Suppressor macrophage treated with lipopolysaccharide for 1 hour (primary cell): Measurements from ENCODE around the gene GNS.
"Not testable (repeated sequence)": the region's sequence is repeated elsewhere in the genome, so short reads cannot be mapped to it uniquely, and the experiment has no call there.

Experiments used
- DNase-seq, 3 donors: peaks; one replicate each; pipeline ENCODE4 v3.0.0-alpha.2; 2020 to 2022

Gene GNS

DNA sequence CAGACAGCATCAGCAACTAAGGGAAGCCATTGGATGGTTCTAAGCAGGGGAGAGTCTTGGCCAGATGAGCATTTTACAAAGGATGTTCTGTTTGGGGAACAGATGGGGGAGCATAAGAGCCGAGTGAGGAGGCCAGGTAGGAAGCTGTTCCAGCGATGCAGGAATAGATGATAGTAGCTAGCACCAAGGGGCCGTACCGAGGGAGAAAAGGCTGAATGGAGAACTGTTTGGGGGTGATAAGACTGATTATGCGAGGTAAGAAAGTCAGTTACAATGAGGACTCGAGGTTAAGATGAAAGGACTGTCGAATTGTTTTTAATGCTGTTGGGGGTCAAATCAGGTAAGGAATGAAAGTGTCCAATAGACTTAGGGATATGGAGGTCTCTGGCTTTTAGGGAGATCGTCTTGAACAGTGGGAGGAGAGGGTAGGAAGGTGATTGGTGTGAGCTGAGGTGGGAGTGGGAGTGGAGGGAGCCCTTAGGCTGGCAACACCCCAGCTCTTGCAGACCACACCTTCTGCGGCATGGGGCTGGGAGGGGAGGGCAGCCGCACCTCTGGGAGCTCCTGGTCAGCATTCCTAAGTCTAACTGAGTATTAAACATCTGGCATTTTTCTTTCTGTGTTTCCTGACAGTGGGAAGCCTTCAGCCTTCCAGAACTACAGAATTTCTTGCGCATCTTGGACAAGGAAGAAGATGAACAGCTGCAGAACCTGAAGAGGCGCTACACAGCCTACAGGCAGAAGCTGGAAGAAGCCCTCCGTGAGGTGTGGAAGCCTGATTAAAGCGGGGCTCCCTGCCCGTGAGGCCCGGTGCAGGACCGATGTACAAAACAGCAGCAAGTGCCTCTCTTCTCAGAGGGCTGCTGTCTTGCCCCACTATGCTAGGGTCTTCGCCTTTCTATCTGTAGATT, 64.8 kb downstream of the GNS start:
- DNase-seq: no peak

- no peak for DNase-seq
Measured at GRCh38 chr12:64691795-64692583, 67.2 kb downstream of the GNS start.

GRCh38 chr12:64691227-64691794, 67.9 kb downstream of the GNS start:
- DNase-seq: no peak

DNA sequence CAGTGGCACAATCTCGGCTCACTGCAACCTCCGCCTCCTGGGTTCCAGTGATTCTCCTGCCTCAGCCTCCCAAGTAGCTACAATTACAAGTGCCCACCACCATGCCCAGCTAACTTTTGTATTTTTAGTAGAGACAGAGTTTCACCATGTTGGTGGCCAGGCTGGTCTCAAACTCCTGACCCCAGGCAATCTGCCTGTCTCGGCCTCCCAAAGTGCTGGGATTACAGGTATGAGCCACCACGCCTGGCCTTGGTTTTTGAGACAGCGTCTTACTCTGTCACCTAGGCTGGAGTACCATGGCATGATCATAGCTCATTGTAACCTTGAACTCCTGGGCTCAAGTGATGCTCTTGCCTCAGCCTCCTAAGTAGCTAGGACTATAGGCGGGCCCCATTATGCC, 69.0 kb downstream of the GNS start:
- DNase-seq: not testable (repeated sequence)

- DNase-seq: no peak
Measured at GRCh38 chr12:64688715-64689114, 70.5 kb downstream of the GNS start.

- no peak for DNase-seq
Measured at GRCh38 chr12:64688219-64688618, 71.0 kb downstream of the GNS start.

GRCh38 chr12:64687816-64688215, 71.4 kb downstream of the GNS start:
- DNase-seq: no peak

GRCh38 chr12:64685605-64686004, 73.6 kb downstream of the GNS start:
- no peak for DNase-seq

DNA sequence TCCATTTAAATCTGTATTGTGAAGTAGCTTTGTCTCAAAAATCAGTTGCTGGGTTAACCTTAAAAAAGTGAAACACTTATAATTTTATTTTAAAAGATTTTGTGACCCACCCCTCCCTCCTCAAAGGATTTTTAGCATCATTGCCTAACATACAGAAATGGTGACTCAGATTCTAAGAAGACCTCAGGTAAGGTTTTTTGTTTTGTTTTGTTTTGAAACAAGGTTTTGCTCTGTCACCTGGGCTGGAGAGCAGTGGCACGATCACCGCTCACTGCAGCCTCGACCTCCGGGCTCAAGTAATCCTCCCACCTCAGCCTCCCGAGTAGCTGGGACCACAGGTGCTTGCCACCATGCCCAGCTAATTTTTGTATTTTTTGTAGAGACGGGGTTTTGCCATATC, 74.2 kb downstream of the GNS start:
- DNase-seq: no peak

GRCh38 chr12:64683816-64684543, 75.2 kb downstream of the GNS start:
- no peak for DNase-seq

GRCh38 chr12:64682572-64683277, 76.5 kb downstream of the GNS start:
- DNase-seq: peak in 1 of 3 donors; percentile 67

DNA sequence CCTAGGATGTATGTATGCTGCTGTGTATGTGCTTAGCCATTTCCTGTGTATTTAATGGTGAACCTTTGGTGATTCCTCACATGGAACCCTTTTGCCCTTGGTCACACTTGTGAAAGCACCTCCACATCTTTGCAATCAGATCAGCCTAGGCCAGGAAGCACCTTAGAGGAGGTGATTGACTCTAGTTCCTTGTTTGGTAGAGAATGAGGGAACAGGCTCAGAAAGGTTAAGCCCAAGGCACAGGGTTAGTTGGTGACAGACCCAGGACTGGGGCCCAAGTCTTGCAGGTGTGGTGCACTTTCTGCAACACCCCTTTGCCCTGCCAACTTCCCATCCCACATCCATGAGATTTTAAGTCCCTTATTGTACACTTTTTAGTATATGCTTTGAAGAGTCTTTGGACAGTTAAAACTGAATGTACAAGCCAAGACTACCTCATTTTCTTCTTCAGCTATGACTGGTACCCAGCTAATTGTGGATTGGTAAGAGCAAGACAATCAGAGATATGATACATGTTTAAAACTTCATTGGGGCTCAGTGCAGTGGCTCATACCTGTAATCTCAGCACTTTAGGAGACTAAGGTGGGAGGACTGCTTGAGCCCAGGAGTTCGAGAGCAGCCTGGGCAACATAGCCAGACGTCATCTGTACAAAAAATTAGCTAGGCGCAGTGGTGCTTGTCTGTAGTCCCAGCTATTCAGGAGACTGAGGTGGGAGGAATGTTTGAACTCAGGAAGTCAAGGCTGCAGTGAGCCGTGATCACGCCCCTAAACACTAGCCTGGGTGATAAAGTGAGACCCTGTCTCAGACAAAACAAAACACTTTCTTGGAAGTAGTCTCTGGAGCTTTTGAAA, 77.8 kb downstream of the GNS start:
- DNase-seq: no peak

GRCh38 chr12:64680235-64680634, 79.0 kb downstream of the GNS start:
- no peak for DNase-seq

DNA sequence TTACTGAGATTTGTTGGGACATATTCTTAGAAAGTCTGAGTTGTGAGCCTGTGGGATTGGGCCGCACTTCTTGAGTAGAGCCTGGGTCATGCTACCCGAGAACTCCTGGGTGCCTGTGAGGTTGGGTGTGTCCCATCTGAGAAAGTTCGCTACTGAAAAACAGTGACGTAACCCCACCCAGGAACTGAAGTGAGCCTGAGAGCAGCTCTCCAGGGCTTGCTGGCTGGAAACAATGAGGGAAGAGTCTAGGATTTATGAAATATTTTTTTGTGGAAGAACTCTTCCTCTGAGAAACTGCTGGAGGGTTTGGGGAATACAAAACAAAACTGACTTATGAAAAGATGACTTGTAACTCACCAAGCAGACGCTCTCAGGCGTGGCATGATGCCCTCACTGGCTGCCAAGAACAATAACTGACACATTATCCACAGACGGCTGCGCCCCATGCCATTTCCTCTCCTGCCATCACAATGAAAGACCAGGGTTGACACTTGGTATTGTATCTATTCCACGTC, 79.7 kb downstream of the GNS start:
- peak in 2 of 3 donors; percentile 44 to 52 for DNase-seq

DNA sequence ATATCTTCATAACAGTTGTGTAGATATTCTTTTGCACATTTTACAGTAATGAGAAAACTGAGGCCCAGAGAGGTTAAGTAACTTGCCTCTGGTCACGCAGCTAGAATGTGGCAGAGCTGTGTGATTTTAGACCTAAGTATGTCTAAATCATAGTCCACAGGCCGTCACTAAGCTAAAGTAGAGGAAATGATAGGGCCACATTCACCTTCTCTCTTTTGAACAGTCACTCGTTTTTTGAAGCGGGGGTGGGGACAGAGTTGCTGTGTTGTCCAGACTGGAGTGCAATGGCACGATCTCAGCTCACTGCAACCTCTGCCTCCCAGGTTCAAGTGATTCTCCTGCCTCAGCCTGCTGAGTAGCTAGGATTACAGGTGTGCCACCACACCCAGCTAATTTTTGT, 80.4 kb downstream of the GNS start:
- DNase-seq: no peak

DNA sequence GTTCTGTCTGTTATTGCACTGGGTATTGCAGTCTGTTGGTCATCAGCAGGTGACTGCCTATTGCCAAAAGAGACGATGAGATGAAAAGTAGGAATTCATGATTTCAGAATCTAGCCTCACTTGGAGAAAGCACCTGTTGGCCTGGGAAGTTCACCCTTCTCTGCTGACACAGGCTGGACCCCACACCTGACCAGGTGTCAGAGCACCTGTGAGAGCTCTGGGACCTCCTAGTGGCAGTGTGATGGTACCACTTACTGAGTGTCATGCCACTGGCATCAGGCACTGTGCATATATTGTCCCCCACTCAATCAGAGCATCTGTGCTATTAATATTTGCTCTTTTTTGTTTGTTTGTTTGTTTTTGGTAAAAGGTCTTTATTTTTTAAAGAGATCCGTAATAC, 81.0 kb downstream of the GNS start:
- DNase-seq: no peak

GRCh38 chr12:64675795-64676194, 83.4 kb downstream of the GNS start:
- DNase-seq: peak in 2 of 3 donors; percentile 25 to 33

DNA sequence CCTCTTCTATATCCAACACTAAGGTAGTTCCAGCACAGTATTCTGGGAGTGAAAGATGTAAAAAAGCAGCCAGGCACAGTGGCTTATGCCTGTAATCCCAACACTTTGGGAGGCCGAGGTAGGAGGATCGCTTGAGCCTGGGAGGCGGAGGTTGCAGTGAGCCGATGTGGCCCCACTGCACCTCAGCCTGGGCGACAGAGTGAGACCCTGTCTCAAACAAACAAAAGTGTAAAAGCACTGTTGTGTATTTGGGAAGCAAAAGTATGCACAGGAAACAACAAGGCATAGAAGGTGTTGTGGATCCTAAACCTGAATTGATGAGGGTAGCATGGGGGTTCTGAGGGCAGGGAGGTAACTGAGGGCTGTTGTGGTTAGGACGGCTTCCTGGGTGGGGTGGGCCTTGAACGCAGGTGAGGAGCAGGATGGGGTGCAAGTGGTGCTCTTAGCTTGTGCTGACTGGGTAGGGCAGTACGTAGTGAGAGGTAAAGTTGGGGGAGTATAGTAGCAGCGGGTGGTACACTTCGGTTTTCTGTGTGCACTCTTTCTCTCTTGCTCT, 84.8 kb downstream of the GNS start:
- no peak for DNase-seq

DNA sequence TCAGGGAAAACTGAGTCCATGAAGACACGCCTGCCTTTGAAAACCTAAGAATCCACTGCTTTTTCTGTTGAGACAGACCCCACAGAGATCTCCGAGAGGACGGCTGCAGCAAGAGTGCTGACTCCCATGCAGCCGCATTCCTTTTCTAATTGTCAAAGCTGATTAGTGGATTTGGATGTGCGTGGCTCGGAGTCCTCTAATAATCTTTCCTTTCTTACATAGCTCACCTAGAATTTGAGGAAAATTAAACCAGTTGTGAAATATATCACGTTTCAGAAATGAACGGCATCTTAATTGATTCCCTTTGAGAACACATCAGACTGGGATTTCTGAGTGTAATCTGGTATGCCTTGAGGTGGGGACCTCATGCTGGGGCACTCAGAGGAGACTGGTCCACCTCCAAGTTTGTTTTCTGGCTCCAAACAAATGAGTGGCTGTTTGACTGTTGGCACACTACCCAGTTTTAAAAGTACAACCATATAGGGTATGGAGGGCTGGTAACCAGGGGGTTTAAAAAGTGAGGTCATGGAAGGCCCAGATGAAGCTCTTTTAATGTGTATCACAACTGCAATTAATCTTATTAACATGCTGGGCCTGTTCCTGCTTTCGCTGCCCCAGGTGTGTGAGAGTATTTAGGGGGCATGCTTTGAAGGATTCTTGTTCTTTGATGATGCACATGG, 85.6 kb downstream of the GNS start:
- DNase-seq: no peak

DNA sequence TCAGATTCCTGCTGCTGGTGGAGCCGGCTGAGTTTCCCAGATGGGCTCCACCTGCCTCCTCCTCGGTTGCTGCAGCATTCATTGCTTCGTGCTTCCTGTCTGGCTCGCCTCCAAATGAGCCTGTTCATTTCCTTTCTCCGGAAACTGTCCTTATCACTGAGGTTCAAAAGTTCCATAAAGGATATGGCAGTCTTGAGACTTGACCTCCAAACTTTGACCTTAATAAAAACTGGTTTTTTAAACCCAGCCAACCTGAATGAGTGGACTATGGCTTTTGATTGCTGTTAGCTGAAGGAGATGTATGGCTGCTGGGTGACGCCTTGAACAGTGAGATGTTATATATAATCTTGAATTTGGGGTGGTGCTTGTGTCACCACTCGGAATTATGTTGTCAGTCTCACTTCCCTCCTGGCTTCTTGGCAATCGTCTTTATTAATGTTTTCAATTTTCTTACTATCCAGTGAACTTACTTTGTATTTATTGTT, 86.2 kb downstream of the GNS start:
- peak in 2 of 3 donors; percentile 37 to 38 for DNase-seq
